ENCODE results near the gene INSYN1.

INSYN1 gene

GRCh38 chr15:73757571-73757970, 4.4 kb upstream of the INSYN1 start:
- no peak for TF ChIP-seq FOXM1 (IDR thresholded peaks at IDR 0.05; ENCODE audit: borderline replicate concordance, low read depth)
- TF ChIP-seq ZBTB7A (IDR thresholded peaks at IDR 0.05; ENCODE audit: low read depth), result no peak
- no peak for TF ChIP-seq CEBPB (IDR thresholded peaks at IDR 0.05)

GRCh38 chr15:73756947-73757513, 3.9 kb upstream of the INSYN1 start:
- TF ChIP-seq TAF1 (IDR thresholded peaks at IDR 0.05; ENCODE audit: low read depth) (no peak), EGR1 (IDR thresholded peaks at IDR 0.05) (no peak), CREB1 (IDR thresholded peaks at IDR 0.05; ENCODE audit: low read depth) (no peak), EP300 (IDR thresholded peaks at IDR 0.05; ENCODE audit: borderline replicate concordance) (no peak), CEBPB (IDR thresholded peaks at IDR 0.05) (no peak), FOXM1 (IDR thresholded peaks at IDR 0.05; ENCODE audit: borderline replicate concordance, low read depth) (no peak), TEAD4 (IDR thresholded peaks at IDR 0.05) (no peak), YY1 (IDR thresholded peaks at IDR 0.05; ENCODE audit: low read depth) (no peak), NFIC (IDR thresholded peaks at IDR 0.05) (no peak), ZBTB7A (IDR thresholded peaks at IDR 0.05; ENCODE audit: low read depth) (no peak), TCF12 (IDR thresholded peaks at IDR 0.05; ENCODE audit: low read depth) (no peak), USF1 (IDR thresholded peaks at IDR 0.05) (no peak), REST (IDR thresholded peaks at IDR 0.05; ENCODE audit: low read depth) (no peak), MAX (IDR thresholded peaks at IDR 0.05) (no peak), RAD21 (IDR thresholded peaks at IDR 0.05; ENCODE audit: low read depth) (no peak)

GRCh38 chr15:73756390-73756789, 3.2 kb upstream of the INSYN1 start:
- no peak for TF ChIP-seq MAX (IDR thresholded peaks at IDR 0.05)
- no peak for TF ChIP-seq EGR1 (IDR thresholded peaks at IDR 0.05)
- TF ChIP-seq REST (IDR thresholded peaks at IDR 0.05; ENCODE audit: low read depth), result no peak
- TF ChIP-seq FOXM1 (IDR thresholded peaks at IDR 0.05; ENCODE audit: borderline replicate concordance, low read depth), result no peak

GRCh38 chr15:73755946-73756345, 2.8 kb upstream of the INSYN1 start:
- TF ChIP-seq CEBPB (IDR thresholded peaks at IDR 0.05) (no peak), CREB1 (IDR thresholded peaks at IDR 0.05; ENCODE audit: low read depth) (no peak), YY1 (IDR thresholded peaks at IDR 0.05; ENCODE audit: low read depth) (no peak), EP300 (IDR thresholded peaks at IDR 0.05; ENCODE audit: borderline replicate concordance) (no peak), REST (IDR thresholded peaks at IDR 0.05; ENCODE audit: low read depth) (no peak), MAX (IDR thresholded peaks at IDR 0.05) (no peak), FOXM1 (IDR thresholded peaks at IDR 0.05; ENCODE audit: borderline replicate concordance, low read depth) (no peak), NFIC (IDR thresholded peaks at IDR 0.05) (no peak), EGR1 (IDR thresholded peaks at IDR 0.05) (no peak), TCF12 (IDR thresholded peaks at IDR 0.05; ENCODE audit: low read depth) (no peak), TAF1 (IDR thresholded peaks at IDR 0.05; ENCODE audit: low read depth) (no peak)

GRCh38 chr15:73755481-73755880, 2.3 kb upstream of the INSYN1 start:
- TF ChIP-seq RAD21 (IDR thresholded peaks at IDR 0.05; ENCODE audit: low read depth), result no peak
- no peak for TF ChIP-seq CEBPB (IDR thresholded peaks at IDR 0.05)
- TF ChIP-seq USF1 (IDR thresholded peaks at IDR 0.05), result no peak
- no peak for TF ChIP-seq TAF1 (IDR thresholded peaks at IDR 0.05; ENCODE audit: low read depth)
- no peak for TF ChIP-seq CREB1 (IDR thresholded peaks at IDR 0.05; ENCODE audit: low read depth)
- TF ChIP-seq REST (IDR thresholded peaks at IDR 0.05; ENCODE audit: low read depth), result no peak
- no peak for TF ChIP-seq NFIC (IDR thresholded peaks at IDR 0.05)
- no peak for TF ChIP-seq TCF12 (IDR thresholded peaks at IDR 0.05; ENCODE audit: low read depth)
- no peak for TF ChIP-seq TEAD4 (IDR thresholded peaks at IDR 0.05)
- TF ChIP-seq MAX (IDR thresholded peaks at IDR 0.05), result no peak
- TF ChIP-seq EGR1 (IDR thresholded peaks at IDR 0.05), result no peak
- TF ChIP-seq FOXM1 (IDR thresholded peaks at IDR 0.05; ENCODE audit: borderline replicate concordance, low read depth), result no peak
- no peak for TF ChIP-seq ZBTB7A (IDR thresholded peaks at IDR 0.05; ENCODE audit: low read depth)
- no peak for TF ChIP-seq EP300 (IDR thresholded peaks at IDR 0.05; ENCODE audit: borderline replicate concordance)
- no peak for TF ChIP-seq YY1 (IDR thresholded peaks at IDR 0.05; ENCODE audit: low read depth)
